Activated CD8-positive, alpha-beta memory T cell treated with anti-CD3 and anti-CD28 coated beads, Interleukin-2, amount 50 U/mL, for 1 hour (primary cell): ENCODE results near the gene OR52E5.

ENCODE experiments used
- DNase-seq: peaks from one replicate; pipeline ENCODE4 v3.0.0-alpha.2; 2020; ENCODE audit errors: extremely low read depth

OR52E5 gene

DNA sequence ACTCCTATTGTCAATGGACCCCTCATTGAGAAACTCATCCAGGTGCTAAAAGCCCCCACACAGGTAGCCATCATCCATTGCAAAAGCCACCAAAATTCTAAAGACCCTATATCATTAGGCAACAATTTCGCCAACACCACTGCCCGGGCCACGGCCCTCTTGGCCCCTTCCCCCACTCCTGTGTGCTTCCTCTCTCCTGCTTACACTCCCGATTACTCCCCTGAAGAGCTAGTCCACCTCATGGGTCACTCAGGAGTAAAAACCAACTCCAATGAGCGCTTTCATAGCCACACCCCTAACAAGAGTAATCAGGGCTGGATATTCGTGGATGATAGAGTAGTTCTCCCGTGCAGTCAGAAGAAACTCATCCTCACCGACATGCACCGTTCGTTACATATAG, 40.1 kb downstream of the OR52E5 start:
- DNase-seq = no peak

DNA sequence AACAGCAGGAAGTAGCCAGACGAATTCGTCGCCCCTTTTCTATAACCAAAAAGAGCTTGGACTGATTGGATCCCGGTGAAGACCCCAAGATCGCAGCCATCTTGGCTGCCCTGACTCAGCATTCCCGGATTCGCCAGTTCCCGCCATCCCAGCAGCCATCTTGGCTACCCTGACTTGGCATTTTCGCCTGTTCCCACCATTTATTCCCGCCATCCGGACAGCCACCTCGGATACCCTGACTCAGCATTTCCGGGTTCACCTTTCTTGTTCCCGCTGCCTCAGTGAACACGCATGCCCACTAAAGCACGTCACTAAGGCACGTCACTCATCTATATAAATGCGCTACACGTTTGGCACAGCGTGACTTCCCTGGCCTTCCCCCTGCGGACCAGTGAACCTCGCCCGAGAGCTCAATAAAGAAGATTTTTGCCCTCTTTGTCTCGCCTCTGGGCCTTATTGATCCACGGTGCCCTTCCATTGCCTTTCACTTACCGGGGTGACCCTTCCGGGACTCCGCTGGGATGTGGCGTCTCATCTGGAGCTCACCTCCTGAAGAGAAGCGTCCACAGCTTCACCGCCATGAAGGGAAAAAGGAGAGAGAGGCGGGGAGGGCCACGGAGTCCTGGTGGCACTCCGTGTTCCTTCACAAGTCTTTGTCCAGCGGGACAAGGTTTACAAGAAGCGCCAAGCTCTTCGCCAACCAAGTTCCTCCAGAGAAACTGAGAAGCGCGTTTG, 45.0 kb downstream of the OR52E5 start:
- DNase-seq = no peak

DNA sequence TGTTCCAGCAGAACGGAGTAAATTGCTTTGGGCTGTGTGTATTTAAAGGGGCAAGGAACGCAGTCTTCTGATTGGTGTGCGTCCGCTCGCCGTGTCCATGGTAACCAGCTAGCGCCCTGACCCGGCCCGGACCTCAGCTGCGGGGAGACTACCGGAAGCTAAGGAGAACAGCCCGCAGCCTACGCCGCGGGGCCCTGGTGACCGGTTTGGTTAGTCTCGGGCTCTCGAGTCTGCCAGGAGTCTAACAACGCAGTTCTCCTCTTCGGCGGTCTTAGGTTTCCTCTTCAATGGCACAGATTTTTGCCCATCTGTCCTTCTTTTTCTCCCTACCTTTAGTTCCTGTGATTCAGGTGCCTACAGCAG, 45.6 kb downstream of the OR52E5 start:
- DNase-seq = no peak

DNA sequence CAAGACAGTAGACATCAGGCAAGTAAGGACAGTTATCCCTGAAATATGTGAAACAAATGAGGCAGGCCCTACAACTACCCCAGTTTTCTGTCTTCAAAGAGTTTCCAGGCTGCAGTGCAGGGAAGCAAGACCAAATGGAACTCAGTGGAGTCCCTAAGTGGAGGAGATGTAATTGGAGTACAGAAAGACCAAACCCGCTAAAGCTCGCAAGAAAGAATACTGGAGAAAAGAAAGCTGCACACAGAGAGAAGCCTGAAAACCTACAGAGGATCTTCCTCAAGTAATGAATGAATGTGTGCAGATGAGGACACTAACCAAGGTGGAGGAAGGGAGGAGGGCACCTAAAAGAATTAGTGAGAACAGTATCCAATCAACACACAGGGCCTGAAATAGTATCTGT, 47.7 kb downstream of the OR52E5 start:
- DNase-seq = no peak

DNA sequence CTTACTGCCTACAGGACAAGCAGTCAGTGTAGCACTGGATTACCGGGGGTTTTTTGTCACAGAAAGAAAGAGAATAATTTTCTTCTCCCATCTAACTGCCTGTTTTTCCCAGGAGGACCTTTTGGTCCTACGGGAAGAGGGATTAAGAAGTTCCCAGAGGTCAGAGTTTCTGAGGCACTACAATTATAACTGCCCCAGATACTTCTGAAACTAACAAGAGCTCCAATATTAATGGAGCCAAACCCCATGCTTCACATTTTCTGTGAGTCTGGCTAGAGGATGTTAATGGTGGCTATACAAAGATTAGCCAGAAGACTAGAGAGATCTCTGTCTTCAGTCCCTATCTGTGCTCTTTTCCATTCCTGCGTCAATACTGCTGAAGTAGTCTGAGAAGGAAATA, 48.9 kb downstream of the OR52E5 start, which contains the start of gene OR56A3:
Gene OR56A3 (plus strand): TSS at position 301 of the 400 bp plus-strand sequence. CDS start 5,096 bp downstream, outside the sequence.
- no peak for DNase-seq
